GM10248 (cell line): ENCODE data around the gene CTNNBL1.

Experiments used
- CTCF ChIA-PET: fragments of 300-600 bp; sonication (Branson Sonifier 250); formaldehyde crosslinking; extraction: SDS; loops from one replicate; lab custom pipeline; 2021; ENCODE audit warnings: antibody characterized with exemption; lab: Yijun Ruan, JAX
- POLR2A ChIA-PET: fragments of 350-650 bp; sonication (Branson Sonifier 250); formaldehyde crosslinking; extraction: SDS; loops from one replicate; lab custom pipeline; 2020; ENCODE audit warnings: antibody characterized with exemption; lab: Yijun Ruan, JAX
- DNase-seq: peaks from one replicate; pipeline ENCODE4 v3.0.0; 2012; ENCODE audit errors: extremely low spot score
- TF ChIP-seq, protein P1 (sequence below): IDR thresholded peaks from 2 replicates; pipeline ENCODE4 v1.5.1; 2012; ENCODE audit warnings: mild to moderate bottlenecking, low read depth; ENCODE audit errors: extremely low read depth, missing control alignments, control extremely low read depth

CTNNBL1 gene

DNA sequence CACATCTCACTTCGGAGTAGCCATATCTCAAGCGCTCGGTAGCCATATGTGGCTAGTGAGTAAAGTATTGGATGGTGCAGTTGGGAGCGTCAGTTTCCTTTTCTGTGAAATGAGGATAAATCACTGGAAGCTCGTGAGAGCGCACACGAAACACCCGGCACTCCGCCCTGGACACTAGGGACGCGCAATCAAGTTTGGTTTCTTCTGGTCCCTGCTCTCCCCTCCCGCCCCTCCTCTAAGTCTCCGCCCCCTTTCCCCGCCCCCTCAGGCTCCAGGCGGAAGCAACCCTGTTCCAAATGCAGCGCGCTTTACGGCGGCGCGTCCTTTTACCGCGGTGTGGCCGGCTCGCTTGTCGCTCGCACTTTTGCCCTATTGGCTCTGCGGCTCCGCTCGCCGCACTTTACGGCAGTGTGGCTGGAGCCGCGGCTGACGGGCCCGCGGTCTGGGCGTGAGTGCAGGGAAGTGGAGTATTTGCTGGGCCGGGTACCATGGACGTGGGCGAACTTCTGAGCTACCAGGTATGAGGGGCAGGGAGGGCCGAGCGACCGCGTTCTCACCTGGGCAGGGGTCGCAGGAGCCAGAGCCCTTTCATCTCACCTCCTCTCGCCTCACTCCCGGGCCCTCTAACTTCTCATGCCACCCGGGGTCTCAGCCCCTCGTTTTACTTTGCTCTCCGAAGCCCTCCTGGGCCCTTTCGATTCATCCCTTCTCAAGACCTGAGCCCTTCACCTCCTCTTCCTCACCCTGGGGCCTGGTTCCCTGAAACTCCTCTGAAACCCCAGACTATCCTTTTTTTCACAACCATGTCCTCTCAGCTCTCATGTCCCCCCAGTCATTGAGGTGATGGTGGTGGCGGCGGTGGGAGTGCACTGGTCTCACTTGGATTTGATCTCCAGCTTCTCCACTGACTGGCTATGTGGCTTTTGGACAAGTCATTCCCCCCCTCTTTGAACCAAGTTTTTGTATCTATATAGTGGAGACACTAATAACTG, at the start of gene CTNNBL1:
TSS of gene CTNNBL1 (plus strand) at position 396 of the 992 bp plus-strand sequence. CDS start at position 489, 93 bp downstream.
- POLR2A ChIA-PET, result interaction anchor here (0.5 kb wide), 1 partner anchor 13 kb away, joined by 3 read pairs; no protein-coding TSS in a partner anchor
- TF ChIP-seq, protein P1, sequence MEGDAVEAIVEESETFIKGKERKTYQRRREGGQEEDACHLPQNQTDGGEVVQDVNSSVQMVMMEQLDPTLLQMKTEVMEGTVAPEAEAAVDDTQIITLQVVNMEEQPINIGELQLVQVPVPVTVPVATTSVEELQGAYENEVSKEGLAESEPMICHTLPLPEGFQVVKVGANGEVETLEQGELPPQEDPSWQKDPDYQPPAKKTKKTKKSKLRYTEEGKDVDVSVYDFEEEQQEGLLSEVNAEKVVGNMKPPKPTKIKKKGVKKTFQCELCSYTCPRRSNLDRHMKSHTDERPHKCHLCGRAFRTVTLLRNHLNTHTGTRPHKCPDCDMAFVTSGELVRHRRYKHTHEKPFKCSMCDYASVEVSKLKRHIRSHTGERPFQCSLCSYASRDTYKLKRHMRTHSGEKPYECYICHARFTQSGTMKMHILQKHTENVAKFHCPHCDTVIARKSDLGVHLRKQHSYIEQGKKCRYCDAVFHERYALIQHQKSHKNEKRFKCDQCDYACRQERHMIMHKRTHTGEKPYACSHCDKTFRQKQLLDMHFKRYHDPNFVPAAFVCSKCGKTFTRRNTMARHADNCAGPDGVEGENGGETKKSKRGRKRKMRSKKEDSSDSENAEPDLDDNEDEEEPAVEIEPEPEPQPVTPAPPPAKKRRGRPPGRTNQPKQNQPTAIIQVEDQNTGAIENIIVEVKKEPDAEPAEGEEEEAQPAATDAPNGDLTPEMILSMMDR, result no peak

GRCh38 chr20:37644605-37645004, 49.2 kb upstream of the CTNNBL1 start:
- TF ChIP-seq, protein P1, result no peak
- DNase-seq, result no peak
- ChIA-PET CTCF (interaction anchor here (1.3 kb wide), 1 partner anchor 28 kb away, joined by 5 read pairs; no protein-coding TSS in a partner anchor), POLR2A (no interaction called here)

More for the DNA sequence above, at the start of gene CTNNBL1:
- CTCF ChIA-PET, result interaction anchor here (0.9 to 1.3 kb wide), 2 partner anchors 33 to 379 kb away, joined by 3 to 4 read pairs; no protein-coding TSS in a partner anchor
- peak; percentile 93 for DNase-seq

GRCh38 chr20:37647946-37648345, 45.9 kb upstream of the CTNNBL1 start:
- TF ChIP-seq, protein P1, result no peak
- DNase-seq, result no peak
- ChIA-PET POLR2A (no interaction called here), CTCF (interaction anchor here (1.6 kb wide), 1 partner anchor 11 kb away, joined by 5 read pairs; no protein-coding TSS in a partner anchor)

GRCh38 chr20:37649017-37649416, 44.8 kb upstream of the CTNNBL1 start:
- DNase-seq, result no peak
- TF ChIP-seq, protein P1, result no peak
- ChIA-PET CTCF (no interaction called here), POLR2A (no interaction called here)

GRCh38 chr20:37649676-37650370, 44.0 kb upstream of the CTNNBL1 start:
- CTCF ChIA-PET, result no interaction called here

More at GRCh38 chr20:37649676-37650370, 44.0 kb upstream of the CTNNBL1 start:
- POLR2A ChIA-PET, result no interaction called here
- no peak for DNase-seq
- TF ChIP-seq, protein P1, result no peak
